SHP77 treated with DMSO at 0.1 percent for 48 hours (cell line): ENCODE data around the gene CD81.
A peak's percentile ranks its signal among the peaks of the same experiment; 100 is the strongest.

ENCODE experiments used
- DNase-seq: peaks from one replicate; lab custom pipeline; 2025; lab: John Stamatoyannopoulos, UW

The CD81 gene

DNA sequence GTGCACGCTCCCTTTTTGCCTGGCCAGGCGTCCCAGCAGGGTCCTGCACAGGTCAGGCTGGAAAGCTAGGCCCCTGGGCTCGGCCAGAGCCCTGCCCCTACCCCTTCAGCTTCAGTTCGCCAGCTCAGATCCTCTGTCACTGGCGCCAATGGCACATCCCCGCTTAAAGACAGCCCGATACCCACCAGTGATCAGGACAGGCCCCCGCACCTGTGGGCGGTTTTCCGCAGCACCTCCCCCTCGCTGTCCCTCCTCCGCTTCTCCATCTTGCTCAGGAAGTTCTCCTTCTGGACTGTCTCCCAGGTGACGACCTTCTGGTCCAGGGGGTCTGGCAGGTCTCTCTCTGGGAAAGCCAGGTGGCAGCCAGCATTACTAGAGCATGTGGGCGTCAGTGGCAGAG is 29.3 kb downstream of the CD81 start:
- DNase-seq, result no peak

DNA sequence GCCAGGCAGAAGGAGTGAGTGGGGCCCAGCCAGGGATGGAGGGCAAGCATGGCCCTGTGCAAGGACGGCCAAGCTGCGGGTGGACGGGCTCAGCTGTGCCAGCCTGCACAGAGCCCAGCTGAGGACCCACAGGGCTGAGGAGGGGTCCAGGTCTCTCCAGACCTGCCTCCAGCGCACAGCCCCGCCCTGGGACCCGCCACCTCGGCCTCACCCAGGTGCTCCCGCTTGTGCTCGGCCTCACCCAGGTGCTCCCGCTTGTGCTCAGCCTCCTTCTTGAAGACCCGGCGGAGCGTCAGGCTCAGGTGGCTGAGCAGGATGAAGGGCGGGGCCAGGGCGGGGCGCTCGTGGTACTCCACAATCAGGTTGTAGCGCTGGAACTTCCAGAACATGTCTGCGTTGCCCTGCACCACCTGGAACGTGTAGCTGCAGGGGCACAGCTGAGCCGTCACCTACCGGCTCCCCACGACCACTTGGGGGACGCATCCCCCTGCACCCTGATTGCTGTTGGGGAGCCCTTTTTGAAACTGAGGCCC is 29.8 kb downstream of the CD81 start:
- DNase-seq, result no peak

DNA sequence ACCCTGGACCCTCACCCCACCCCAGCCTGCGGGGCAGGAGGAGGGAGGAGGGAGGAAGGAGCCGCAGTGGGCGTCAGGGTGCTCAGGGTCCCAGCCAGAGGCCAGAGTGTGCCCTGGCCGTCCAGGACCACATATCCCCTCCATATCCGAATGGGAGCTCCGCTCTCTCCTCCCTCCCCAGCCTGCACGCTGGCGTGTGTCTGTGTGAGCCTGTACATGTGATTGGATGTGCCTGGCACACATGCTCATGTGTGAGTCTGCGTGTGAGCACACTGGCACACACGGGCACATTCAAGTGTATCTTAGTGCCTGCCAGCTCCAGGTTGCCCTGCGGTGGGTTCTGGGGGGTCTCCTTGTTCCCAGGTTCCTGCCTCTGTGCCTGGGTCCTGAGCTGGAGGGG is 31.6 kb downstream of the CD81 start:
- DNase-seq, result no peak

DNA sequence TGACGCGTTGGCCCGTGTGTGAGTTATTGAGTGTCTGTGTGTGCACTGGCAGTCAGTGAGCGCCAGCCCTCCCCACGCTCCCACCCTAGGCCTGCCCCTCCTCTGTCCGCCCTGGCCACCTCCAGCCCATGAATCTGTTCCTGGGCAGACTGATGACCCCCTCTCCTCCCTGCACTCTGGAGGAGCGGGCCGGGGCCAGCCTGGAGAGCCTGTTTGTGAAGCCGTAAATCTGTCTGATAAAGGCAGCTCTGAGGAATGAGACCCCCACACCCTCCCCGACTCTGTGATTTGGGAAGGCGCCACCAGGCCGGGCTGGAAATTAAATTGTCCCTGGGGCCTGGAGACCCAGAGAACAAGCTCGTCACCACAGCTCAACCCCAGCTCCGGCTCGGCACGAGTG is 32.0 kb downstream of the CD81 start:
- no peak for DNase-seq

DNA sequence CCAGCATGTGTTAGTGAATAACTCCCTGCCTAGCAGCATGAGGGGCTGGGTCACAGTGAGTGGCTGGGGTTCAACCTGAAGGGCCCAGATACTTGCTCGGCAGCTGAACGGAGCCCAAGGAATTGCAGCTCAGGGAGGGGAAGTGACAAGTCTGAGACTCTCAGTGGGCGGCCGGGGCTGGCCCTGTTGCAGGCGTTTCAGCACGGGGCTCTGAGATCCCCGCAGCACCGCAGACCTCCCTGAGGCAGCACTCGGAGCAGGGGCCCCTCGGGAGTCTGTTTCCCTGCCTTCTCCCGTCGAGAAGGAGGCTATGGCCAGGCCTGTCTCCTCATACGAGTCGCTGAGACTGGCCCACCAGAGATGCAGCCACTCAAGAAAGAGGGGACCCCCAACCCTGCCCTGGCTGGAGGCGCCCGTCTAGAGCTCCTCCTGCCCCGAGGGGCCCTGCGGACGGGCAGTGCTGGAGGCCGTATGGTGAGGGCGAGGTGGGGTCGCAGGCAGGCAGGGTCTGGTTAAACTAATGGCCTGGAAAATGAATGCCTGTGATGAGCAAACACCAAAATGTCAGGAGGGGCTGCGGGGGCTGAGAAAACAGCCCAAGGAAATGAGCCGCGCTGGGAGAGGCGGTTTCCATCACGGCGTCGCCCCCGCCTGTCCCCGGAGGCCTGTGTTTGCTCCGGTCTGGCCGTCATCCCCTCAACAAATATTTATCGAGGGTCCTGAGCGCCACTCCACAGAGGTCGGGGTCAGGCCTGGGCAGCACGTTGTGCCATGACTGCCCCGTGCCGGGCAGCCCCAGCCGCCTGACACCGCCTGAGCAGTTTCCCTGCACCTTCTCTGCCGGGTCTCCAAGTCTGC is 32.7 kb downstream of the CD81 start:
- no peak for DNase-seq

DNA sequence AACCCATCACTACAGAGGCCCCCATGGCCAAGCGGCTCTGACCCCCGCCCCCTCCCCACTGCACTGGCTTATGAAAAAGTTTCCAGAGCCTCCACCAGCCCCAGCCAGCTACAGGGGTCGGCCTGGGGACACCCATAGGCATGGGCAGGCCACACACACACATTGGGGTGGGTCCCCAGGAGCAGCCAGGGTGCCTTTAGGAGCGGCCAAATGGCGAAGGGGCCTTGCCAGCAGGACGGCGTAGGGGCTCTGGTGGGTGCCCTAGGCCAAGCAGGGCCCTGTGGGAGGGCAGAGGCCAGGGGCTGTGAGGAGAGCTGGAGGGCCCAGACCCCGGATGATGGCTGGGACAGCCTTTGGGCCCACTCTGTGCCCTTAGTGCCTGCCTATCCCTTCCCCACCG is 33.5 kb downstream of the CD81 start:
- DNase-seq, result no peak

DNA sequence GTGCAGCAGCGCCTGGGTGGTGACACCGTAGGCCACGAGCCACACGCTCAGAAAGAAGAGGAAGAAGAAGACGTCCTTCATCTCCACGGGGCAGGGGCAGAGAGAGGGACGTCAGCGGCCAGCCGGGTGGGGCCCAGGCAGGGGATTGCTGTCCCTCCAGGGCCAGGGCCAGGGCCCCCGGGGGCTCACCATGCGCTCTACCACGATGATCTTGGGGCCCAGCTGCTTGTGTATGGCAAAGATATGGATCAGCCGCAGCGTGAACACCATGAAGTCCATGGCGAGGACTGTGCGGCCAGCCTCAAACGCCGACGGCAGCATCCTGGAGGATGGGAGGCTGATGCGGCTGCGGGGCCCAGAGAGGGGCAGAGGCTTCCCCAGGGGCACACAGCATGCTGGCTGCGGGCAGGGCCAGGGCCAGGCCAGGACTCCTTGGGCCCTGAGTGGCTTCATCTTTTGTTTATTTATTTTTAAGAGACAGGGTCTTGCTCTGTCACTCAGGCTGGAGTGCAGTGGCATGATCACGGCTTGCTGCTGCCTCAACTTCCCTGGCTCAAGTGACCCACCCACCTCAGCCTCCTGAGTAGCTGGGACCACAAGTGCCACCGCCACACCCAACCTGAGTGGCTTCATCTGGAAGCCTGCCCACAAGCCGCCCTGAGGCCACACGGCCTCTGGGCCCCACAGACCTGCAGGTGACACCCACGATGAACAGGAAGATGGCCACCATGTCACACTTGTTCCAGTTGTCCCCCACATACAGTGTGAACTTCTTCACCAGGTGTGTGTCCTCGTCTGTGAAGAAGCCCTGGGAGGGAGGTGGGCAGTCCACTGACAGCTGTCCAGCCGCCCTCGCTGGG is 34.6 kb downstream of the CD81 start:
- DNase-seq, result no peak

DNA sequence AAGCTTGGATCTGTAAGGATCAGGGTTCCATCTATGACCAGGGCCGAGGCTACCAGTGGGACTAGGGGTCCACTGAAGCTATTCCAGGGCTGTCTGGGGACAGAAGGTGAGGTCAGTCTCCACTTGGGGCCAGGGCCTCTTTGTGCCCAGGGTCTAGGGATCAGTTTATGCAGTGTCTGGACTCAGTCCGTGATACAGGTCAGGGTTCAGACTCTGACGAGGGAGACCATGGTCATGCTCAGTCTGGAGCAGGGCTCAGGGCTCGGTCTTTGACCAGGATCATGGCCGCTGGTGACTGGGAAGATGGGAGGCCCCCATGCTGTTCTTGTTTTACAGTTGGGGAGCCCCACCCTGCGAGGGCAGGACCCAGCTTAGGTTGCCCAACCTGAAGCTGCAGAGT is 35.2 kb downstream of the CD81 start:
- no peak for DNase-seq

DNA sequence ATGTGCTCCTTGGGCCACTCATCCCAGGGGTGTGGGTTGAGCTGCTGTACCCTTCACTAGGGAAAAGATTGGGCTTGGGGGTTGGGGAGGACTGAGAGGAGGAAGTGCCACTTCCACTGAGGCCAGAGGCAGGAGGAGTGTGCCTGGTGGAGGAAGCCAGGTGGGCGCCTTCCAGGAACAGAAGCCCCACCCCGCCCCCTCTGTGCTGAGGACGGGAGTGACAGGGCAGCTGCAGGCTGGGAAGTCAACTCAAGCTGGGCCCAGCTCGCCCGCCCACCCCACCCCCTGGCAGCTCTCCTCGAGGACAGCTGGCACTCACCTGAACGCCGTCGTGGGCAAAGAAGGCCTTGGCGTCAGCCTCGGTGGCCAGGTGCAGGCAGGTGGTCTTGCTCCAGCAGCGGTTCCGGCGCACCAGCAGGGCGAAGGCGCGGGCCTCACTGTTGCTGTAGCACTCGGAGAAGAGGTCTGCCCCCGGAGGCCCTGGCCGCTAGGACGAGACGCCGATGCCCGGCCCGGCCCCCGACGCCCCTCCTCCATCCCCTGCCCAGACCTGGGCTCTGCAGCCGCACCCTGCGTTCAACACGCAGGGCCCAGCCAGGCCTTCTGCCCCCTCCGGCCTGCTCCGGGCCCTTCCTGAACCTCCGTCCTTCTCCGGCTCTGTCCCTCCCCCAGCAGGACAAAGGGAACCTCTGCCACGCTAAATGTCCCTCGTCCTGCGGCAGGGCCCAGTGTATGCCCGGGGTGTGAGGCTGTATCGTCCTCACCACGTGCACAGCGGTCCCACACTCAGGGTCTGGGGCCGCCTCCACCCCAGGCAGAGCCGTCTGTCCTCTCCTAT is 36.9 kb downstream of the CD81 start:
- no peak for DNase-seq

DNA sequence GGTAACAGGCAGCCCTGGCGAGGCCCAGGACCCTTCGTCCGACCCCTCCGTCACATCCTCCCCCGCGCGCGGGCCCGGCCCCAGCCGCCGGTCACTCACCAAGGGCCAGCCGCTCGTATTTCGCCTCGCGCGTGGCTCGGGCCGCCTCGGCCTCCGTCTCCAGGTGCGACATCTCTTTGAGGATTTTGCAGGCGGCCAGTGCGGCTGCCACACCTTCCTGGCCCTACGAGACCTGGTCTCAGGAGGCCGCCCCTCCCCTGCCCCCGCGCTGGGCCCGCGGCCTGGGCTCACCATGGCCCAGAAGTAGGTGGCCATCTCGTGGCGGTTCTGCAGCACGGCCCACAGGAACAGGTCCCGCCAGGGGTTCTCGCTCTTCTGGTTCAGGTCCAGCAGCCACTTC is 37.5 kb downstream of the CD81 start:
- DNase-seq, result no peak

DNA sequence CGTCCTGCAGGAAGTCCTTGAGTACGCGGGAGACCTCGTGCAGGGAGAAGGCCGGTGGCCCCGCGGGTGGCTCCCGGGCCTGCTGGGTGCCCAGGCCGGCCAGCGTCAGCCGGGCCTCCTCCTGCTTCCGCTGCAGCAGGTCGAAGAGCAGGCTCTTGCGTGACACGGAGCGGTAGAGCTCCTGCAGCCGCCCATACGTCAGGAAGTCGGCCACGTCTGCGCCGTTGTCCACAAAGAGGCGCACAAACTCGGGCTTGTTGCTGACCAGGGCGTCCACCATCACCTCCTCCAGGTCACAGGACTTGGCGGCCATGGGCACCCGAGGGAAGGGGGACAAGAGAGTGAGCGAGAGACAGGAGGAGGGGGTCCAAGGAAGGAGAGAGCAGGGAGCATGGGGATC is 38.1 kb downstream of the CD81 start:
- no peak for DNase-seq

DNA sequence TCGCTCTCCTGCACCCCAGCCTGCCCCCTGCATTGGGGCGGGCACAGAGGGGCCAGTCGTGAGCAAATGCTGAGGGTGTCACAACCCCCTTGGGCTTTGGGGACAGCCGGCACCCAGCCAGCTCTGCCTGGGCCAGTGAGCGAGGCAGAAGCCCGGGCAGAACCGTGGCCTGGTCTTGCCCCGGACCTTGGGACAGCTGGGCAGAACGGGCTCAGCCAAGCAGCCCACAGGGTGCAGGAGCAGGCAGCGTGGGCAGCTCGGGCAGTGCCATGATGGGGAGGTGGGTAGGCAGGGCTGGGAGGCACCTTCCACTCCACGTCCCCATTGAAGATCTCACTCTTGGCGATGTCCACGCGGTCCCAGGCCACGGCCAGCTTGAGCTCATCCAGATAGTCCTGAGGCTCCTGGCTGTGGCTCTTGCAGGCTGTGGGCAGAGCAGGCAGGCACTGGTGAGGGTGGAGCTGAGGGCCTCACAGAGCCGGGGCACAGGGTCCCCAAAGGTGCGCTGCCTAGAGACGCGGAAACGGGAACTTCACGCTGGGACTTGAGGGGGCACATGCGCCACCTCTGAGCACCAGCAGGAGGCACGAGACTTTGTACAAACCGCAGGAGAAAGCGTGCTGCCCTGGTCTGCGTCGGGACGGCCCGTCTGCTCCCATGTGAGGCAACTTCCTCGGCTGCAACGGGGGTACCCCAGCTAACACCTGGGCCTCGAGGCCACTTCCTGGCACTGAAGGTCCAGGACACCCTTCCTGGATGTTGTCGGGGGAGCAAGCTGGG is 38.7 kb downstream of the CD81 start:
- no peak for DNase-seq

DNA sequence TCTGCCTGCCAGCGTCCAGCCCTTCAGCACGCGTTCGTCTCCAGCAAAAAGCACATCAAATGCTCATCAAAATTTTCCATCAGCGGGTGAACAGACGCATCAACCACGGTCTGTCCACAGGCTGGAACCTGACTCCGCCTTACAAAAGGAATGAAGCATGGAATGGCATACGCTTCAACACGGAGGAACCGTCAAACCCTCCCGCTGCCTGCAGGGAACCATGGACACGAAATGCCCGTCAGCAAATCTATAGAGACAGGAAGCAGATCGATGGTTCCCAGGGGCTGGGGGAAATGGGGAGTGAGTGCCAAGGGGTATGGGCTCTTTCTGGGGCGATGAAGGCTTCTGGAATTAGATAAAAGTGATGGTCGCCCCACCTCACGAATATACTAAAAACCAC is 39.7 kb downstream of the CD81 start:
- DNase-seq, result no peak

DNA sequence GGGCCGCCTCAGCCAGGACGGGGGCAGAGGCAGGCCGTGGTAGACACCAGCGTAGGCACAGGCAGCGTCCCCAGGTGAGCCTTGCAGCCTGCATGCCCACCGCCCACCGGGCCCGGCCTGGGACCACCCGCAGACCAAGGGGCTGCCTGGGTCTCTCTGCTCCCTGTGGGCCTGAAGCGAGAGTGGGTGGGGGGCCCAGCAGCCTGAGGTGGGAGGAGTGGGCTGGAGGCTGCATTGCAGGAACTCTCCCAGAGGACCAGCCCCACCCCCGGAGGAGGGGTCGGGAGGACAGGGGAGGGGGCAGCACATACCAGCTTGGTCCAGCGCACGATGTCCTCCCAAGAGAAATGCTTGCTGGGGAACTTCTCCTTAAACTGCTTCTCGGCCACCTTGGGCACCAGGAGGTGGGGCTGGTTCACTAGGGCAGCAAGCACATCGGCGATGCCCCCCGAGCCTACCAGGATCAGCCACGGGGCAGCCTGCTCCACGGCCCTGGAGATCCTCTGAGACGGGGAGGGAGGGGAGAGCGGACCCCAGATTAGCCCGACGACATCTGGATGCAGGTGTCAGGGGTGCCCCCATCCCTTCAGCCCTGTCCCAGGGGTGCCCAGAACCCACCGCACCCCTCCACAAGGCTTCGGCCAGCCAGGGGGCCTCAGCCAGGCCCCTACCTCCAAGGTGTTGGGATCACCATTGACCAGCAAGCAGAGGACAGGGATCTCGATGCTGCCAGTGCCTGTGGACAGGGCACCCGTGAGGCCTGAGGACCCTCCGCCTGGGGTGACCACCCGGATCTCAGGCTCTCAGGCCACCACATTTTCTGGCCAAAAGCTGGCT is 41.0 kb downstream of the CD81 start:
- DNase-seq, result no peak

DNA sequence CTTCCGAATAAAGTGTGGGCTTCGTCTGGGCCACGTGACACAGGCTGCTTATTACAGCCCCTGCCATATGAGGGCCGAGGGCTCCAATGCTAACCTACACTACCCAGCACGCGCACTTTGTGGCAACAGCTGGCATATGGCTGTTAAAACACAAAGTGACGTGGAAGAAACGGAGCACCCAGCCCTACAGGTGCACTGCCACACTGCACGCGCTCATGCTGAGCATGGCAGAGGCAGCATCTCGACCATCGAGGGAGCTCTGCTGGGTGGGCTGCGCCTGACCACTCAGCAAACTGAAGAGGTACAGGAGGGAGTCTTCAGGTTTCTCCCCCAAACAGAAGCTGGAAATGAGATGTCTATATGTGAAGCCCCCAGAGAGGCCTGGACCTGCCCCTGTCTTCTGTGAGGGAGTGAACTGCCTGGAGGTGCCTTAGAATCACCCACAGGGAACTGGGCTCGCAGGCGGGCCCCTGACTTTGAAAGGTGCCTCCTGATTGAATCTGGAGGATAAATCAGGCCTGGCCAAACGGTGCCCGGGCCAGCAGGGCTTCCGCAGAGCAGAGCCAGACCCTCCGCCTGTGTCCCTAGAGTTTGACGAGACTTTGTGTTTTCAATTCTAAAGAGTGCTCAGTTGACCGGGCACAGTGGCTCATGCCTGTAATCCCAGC is 41.7 kb downstream of the CD81 start:
- DNase-seq, result no peak

DNA sequence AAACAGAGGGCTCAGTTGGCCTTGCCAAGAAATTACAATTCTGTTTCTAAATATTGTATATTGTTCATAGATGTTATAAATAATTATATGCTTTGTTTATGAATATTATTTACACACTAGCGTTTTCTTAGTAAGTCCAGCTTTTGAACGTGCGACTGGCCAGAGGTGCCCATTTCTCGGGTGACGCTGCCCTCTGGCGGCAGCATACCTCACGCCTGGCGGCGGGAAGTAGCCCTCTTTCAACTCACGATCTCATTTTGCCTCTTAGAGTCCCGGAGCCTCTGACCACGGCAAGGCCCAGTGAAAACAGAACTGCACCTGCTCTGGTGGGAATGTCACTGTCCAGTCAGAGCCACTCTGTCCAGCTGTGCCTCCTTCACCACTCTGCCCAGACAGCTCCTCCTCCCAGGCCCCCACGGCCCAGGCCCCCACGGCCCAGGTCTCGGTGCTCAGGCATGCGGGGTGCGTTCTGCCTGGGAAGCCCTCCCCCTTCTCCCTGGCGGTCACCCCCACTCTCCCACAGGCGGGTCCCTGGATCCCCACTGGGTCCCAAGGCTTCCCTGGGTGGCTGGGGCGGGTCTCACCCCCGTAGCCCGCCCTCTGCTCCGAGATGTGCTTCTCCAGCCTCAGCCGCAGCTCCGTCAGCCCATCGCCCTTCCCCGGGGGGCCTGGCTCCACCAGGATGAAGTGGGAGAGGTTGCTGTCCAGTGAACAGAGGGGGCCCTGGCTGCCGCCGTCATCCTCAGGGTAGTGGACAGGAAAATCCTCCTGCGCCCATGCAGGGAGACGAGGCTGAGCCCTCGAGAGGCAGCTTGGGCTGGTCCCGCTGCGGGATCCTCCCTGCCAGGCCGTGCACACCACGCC is 42.8 kb downstream of the CD81 start:
- DNase-seq, result peak; percentile 21

DNA sequence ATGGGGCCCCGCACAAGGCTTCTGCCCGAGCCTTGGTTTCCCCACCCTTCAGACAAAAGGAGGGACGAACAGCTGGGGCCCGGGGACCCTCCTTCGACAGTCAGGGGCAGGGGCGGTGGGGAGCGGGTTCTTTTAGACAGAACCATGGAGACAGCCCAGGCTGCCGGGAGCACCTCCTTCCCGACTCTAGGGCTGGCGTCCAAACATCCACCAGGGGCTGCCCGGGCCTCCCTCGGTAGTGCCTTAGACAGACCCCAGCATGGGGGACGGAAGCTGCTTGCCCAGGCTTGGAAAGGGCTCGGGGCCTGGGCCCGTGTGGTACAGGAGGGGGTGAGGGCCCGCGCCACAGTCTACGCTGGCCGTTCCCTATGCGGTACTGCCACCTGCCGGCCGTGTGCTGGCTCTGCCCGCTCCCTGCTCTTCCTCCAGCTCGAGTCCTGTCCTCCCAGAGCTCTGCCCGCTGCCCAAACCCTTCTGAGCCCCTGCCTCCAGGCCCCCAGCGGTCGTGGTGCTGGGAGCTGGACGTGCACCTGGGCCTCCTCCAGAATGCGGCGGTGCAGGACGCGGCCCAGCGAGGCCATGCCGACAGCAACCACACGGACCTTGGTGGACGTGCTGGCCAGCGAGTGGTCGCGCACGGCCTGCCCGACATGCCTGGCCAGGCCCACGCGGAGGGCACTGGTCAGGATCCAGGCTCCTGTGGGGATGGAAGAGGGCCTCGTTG is 43.6 kb downstream of the CD81 start:
- peak; percentile 5 for DNase-seq
